ENCODE data around the gene SLC2A13. TPM values are rescaled to one million over a fixed set of nuclear protein-coding genes. Genes with fewer than 3 reads are reported as not detected.
"Not testable (repeated sequence)": the region's sequence is repeated elsewhere in the genome, so short reads cannot be mapped to it uniquely, and the experiment has no call there.

SLC2A13 gene
- polyA plus RNA-seq, 4 donors: 6.0 to 19.0 (median 13.1) TPM

- DNase-seq (ENCODE audit: low read depth in 4 of 4, low spot score in 3 of 4): no peak
These were observed 60.2 kb downstream of the SLC2A13 start for GRCh38 chr12:40045656-40046055.

- no peak for DNase-seq (ENCODE audit: low read depth in 4 of 4, low spot score in 3 of 4)
These were observed 61.5 kb downstream of the SLC2A13 start for GRCh38 chr12:40044396-40044795.

GRCh38 chr12:40039598-40039997, 66.3 kb downstream of the SLC2A13 start:
- DNase-seq (ENCODE audit: low read depth in 4 of 4, low spot score in 3 of 4): no peak

GRCh38 chr12:40038619-40039018, 67.3 kb downstream of the SLC2A13 start:
- DNase-seq (ENCODE audit: low read depth in 4 of 4, low spot score in 3 of 4): no peak

- no peak for DNase-seq (ENCODE audit: low read depth in 4 of 4, low spot score in 3 of 4)
These were observed 71.2 kb downstream of the SLC2A13 start for GRCh38 chr12:40034712-40035111.

GRCh38 chr12:40034156-40034555, 71.7 kb downstream of the SLC2A13 start:
- no peak for DNase-seq (ENCODE audit: low read depth in 4 of 4, low spot score in 3 of 4)

GRCh38 chr12:40033242-40033630, 72.6 kb downstream of the SLC2A13 start:
- no peak for DNase-seq (ENCODE audit: low read depth in 4 of 4, low spot score in 3 of 4)

GRCh38 chr12:40032433-40033241, 73.2 kb downstream of the SLC2A13 start:
- DNase-seq (ENCODE audit: low read depth in 4 of 4, low spot score in 3 of 4): no peak

GRCh38 chr12:40031965-40032364, 73.9 kb downstream of the SLC2A13 start:
- no peak for DNase-seq (ENCODE audit: low read depth in 4 of 4, low spot score in 3 of 4)

- DNase-seq (ENCODE audit: low read depth in 4 of 4, low spot score in 3 of 4): not testable (repeated sequence)
These were observed 74.9 kb downstream of the SLC2A13 start for GRCh38 chr12:40030970-40031369.

- DNase-seq (ENCODE audit: low read depth in 4 of 4, low spot score in 3 of 4): no peak
These were observed 77.6 kb downstream of the SLC2A13 start for GRCh38 chr12:40028296-40028695.

GRCh38 chr12:40022850-40023249, 83.0 kb downstream of the SLC2A13 start:
- DNase-seq (ENCODE audit: low read depth in 4 of 4, low spot score in 3 of 4): no peak

- DNase-seq (ENCODE audit: low read depth in 4 of 4, low spot score in 3 of 4): no peak
These were observed 85.6 kb downstream of the SLC2A13 start for GRCh38 chr12:40020261-40020691.

- DNase-seq (ENCODE audit: low read depth in 4 of 4, low spot score in 3 of 4): no peak
These were observed 88.4 kb downstream of the SLC2A13 start for GRCh38 chr12:40017488-40017887.

GRCh38 chr12:40016980-40017379, 88.9 kb downstream of the SLC2A13 start:
- DNase-seq (ENCODE audit: low read depth in 4 of 4, low spot score in 3 of 4): no peak

- no peak for DNase-seq (ENCODE audit: low read depth in 4 of 4, low spot score in 3 of 4)
These were observed 90.0 kb downstream of the SLC2A13 start for GRCh38 chr12:40015881-40016280.

GRCh38 chr12:40015345-40015744, 90.5 kb downstream of the SLC2A13 start:
- no peak for DNase-seq (ENCODE audit: low read depth in 4 of 4, low spot score in 3 of 4)

GRCh38 chr12:40013847-40014246, 92.0 kb downstream of the SLC2A13 start:
- no peak for DNase-seq (ENCODE audit: low read depth in 4 of 4, low spot score in 3 of 4)

GRCh38 chr12:40013292-40013691, 92.6 kb downstream of the SLC2A13 start:
- DNase-seq (ENCODE audit: low read depth in 4 of 4, low spot score in 3 of 4): no peak

GRCh38 chr12:40012711-40013110, 93.2 kb downstream of the SLC2A13 start:
- no peak for DNase-seq (ENCODE audit: low read depth in 4 of 4, low spot score in 3 of 4)

GRCh38 chr12:40011775-40012129, 94.1 kb downstream of the SLC2A13 start:
- no peak for DNase-seq (ENCODE audit: low read depth in 4 of 4, low spot score in 3 of 4)

GRCh38 chr12:40010899-40011774, 94.7 kb downstream of the SLC2A13 start:
- DNase-seq (ENCODE audit: low read depth in 4 of 4, low spot score in 3 of 4): peak in 3 of 4 donors; percentile 8 to 29 (median 10)

Data from left renal pelvis (tissue), 4 donors.